Chondrocyte (in vitro differentiated cells): ENCODE measurements around the gene MRPL41. TPM values are rescaled to one million over a fixed set of nuclear protein-coding genes. Genes with fewer than 3 reads are reported as not detected.

Experiments used
- DNase-seq: peaks from one replicate; pipeline ENCODE4 v3.0.0; 2021; ENCODE audit warnings: mixed read lengths, low spot score
- H3K27ac Mint-ChIP-seq: one replicate; pipeline ENCODE4 v1.8.0; 2021; ENCODE audit warnings: mild to moderate bottlenecking, moderate library complexity, mixed read lengths; ENCODE audit not compliant: unreplicated experiment
- H3K27me3 Mint-ChIP-seq: 2 replicates; pipeline ENCODE4 v1.8.0; 2021; ENCODE audit warnings: low read depth, mixed read lengths
- H3K36me3 Mint-ChIP-seq: 2 replicates; pipeline ENCODE4 v1.8.0; 2021; ENCODE audit warnings: low read depth, mixed read lengths
- H3K4me1 Mint-ChIP-seq: 2 replicates; pipeline ENCODE4 v1.8.0; 2021; ENCODE audit warnings: low read depth, mild to moderate bottlenecking, mixed read lengths
- H3K4me3 Mint-ChIP-seq: one replicate; pipeline ENCODE4 v1.8.0; 2021; ENCODE audit warnings: mild to moderate bottlenecking, moderate library complexity, mixed read lengths; ENCODE audit not compliant: unreplicated experiment
- H3K9me3 Mint-ChIP-seq: 2 replicates; pipeline ENCODE4 v1.8.0; 2021; ENCODE audit warnings: low read depth, mixed read lengths
- total RNA-seq: library from RNA; stranded (reverse); gene quantifications from 3 replicates; pipeline ENCODE4 v1.2.1, GENCODE V29; 2021
- TF ChIP-seq, protein P1 (sequence below): fragments of 200-600 bp; sonication (generic); IDR thresholded peaks from 2 replicates; pipeline ENCODE4 v1.5.0; 2021; ENCODE audit warnings: antibody characterized with exemption, mild to moderate bottlenecking, moderate library complexity

The MRPL41 gene
- total RNA-seq, 1 donor from 2014 or later: 55.4 TPM

DNA sequence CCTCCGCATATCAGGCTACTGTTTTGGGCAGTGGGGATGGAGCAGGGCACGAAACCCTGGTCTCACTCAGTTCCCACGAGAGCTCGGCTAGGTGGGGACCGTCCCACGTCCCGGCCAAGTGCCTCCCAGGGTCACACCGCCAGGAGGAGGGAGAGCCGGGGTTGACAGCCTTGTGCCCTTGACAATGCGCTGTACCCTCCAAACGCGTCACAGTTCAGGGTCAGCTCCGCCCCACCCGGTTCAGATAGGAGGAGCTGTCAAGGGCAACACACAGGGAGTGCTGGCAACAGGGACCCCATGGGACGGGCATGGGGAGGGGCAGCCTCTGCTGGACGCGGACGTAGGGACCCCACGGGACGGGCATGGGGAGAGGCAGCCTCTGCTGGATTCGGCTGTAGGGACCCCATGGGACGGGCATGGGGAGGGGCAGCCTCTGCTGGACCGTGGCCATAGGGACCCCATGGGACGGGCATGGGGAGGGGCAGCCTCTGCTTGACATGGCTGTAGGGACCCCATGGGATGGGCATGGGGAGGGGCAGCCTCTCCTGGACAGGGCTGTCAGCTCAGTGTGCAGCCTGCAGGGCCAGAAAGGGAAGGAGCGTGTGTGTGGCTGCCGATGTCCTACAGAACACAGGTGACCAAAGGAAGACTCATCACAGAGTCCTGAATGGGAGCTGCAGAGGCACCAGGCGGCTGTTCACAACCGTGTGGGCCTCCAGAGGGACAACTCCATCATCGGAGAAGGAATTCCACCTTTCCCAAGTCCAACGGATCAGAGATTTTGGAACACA is 30.9 kb upstream of the MRPL41 start:
- Mint-ChIP-seq H3K27ac (no peak overlapping the region), H3K27me3 (no peaks in the 10 kb centered on the region), H3K36me3 (peaks cover 4% of the 10 kb centered on the region), H3K4me1 (peaks cover 7% of the 10 kb centered on the region), H3K9me3 (no peaks in the 10 kb centered on the region), H3K4me3 (no peak overlapping the region)
- TF ChIP-seq, protein P1, sequence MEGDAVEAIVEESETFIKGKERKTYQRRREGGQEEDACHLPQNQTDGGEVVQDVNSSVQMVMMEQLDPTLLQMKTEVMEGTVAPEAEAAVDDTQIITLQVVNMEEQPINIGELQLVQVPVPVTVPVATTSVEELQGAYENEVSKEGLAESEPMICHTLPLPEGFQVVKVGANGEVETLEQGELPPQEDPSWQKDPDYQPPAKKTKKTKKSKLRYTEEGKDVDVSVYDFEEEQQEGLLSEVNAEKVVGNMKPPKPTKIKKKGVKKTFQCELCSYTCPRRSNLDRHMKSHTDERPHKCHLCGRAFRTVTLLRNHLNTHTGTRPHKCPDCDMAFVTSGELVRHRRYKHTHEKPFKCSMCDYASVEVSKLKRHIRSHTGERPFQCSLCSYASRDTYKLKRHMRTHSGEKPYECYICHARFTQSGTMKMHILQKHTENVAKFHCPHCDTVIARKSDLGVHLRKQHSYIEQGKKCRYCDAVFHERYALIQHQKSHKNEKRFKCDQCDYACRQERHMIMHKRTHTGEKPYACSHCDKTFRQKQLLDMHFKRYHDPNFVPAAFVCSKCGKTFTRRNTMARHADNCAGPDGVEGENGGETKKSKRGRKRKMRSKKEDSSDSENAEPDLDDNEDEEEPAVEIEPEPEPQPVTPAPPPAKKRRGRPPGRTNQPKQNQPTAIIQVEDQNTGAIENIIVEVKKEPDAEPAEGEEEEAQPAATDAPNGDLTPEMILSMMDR: no peak
- no peak for DNase-seq

DNA sequence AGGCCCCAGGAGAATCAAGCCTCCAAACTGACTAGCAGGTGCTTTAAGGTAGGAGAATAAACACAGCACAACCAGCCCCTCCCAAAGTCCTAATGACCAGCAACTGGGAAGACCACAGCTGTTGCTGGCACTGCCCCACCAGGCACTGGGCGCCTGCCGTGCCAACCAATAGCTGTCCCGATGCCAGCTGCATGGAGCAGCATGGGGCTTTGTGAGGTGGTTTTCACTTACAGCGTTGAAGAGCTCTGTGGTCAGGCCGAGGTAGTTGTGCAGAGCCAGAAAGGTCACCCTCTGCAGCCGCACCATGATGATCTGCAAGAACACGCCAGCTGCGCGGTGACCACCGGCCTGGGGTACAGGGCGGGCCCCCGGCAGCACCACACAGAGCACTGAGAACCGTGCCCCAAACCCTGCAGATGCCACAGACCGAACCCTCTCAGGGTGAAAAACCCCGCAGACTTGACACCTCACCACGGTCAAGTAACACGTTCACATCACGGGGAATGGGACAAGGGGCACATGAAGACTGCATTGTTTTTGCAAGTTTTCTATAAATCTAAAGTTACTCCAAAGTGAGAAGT is 30.2 kb upstream of the MRPL41 start:
- no peak overlapping the region for H3K4me3 Mint-ChIP-seq
- no peaks in the 10 kb centered on the region for H3K9me3 Mint-ChIP-seq
- H3K27ac Mint-ChIP-seq: no peak overlapping the region
- no peaks in the 10 kb centered on the region for H3K27me3 Mint-ChIP-seq
- TF ChIP-seq, protein P1: no peak
- DNase-seq: no peak
- peaks cover 7% of the 10 kb centered on the region for H3K4me1 Mint-ChIP-seq
- H3K36me3 Mint-ChIP-seq: peaks cover 4% of the 10 kb centered on the region

DNA sequence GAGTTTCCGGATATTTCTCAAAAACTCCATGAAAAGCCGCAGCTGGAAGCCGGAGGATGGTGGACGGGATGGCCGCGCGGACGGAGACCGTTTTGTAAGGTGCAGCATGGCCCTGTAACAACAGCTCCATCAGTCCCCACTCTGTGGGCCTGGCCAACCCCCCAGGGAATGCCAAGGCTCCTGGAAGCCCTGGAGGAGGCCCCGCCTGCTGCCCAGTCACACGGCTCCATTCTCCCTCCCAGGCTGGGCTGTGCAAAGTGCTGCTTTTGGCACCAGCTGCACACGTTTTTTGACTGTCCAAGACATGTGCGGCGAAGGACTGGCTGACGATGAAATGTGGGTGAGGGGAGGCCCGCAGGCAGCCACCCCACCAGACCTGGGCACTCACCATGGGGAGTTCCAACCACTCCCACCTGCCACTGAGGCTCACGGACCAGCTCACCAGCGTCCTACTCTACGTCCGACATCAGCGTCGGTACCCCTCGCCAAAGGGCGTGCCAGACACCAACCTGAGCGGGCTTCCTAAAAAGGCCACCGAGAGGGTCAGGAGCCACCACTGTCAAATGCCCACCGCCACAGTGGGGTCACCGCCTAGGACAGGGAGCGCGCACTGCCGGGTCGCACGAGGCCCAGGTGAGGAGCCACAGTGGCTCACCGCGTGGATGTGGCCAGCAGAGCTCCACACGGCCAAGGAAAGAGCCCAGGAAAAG is 28.8 kb upstream of the MRPL41 start:
- H3K4me1 Mint-ChIP-seq: peaks cover 7% of the 10 kb centered on the region
- H3K27me3 Mint-ChIP-seq: no peaks in the 10 kb centered on the region
- H3K27ac Mint-ChIP-seq: no peak overlapping the region
- TF ChIP-seq, protein P1: no peak
- H3K4me3 Mint-ChIP-seq: no peak overlapping the region
- H3K36me3 Mint-ChIP-seq: peaks cover 4% of the 10 kb centered on the region
- H3K9me3 Mint-ChIP-seq: no peaks in the 10 kb centered on the region
- DNase-seq: no peak

DNA sequence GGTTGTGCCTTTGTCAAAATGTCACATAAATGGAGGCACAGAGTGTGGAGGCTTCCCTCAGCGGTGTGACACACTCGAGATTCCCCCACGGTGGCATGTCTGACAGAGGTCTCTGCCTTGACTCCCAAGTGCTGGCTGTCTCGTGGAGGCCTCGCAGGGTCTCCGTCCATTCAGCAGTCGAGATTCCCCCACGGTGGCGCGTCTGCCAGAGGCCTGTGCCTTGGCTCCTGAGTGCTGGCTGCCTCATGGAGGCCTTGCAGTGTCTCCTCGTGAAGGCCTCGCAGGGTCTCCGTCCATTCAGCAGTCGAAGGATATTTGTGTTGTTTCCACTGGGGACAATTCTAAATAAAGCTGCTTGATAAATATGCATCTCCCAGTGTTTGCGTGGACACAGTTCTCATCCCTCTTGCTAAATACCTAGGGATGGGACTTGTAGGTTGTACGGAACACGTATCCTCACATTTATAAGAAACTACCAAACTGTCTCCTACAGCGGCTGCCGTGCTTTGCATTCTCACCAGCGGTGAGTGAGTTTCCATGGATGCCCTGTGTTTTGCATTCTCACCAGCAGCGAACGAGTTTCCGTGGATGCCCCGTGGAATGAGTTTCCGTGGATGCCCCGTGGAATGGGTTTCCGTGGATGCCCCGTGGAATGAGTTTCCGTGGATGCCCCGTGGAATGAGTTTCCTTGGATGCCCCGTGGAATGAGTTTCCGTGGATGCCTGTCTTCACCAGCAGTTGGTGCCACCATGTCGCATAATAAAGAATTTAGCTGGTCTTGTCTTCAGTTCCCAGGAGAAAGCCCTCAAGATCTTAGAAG is 27.3 kb upstream of the MRPL41 start:
- DNase-seq: no peak
- TF ChIP-seq, protein P1: no peak
- Mint-ChIP-seq H3K36me3 (peaks cover 4% of the 10 kb centered on the region), H3K9me3 (no peaks in the 10 kb centered on the region), H3K27ac (no peak overlapping the region), H3K4me1 (peaks cover 7% of the 10 kb centered on the region), H3K27me3 (no peaks in the 10 kb centered on the region), H3K4me3 (no peak overlapping the region)

DNA sequence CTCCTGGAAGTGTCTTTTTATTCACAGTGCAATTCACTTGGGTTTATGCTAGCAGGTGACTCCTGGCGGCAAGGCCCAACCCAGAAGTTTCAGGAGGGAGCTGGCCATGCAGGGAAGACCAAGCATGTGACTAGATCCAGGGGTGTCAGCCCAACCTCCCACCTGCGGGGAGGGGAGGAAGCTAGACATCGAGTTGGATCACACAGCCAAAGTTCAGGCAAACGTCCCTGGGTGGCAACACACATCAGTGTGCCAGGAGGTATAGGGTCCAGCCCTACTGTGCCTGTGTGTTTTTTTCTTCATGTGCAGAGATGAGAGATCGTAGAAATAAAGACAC is 26.7 kb upstream of the MRPL41 start:
- Mint-ChIP-seq H3K4me1 (peaks cover 7% of the 10 kb centered on the region), H3K4me3 (no peak overlapping the region), H3K27ac (no peak overlapping the region), H3K9me3 (no peaks in the 10 kb centered on the region), H3K36me3 (peaks cover 4% of the 10 kb centered on the region), H3K27me3 (no peaks in the 10 kb centered on the region)
- TF ChIP-seq, protein P1: no peak
- no peak for DNase-seq
